Neural cell (in vitro differentiated cells): Measurements from ENCODE around the gene BTK.

ENCODE experiments used
- MXI1 ChIP-seq: fragments of 450-650 bp; conservative IDR thresholded peaks from 2 replicates; pipeline ENCODE4 v1.6.1; 2014; ENCODE audit warnings: antibody characterized with exemption, mild to moderate bottlenecking; ENCODE audit not compliant: poor library complexity, severe bottlenecking
- POLR2AphosphoS5 ChIP-seq: IDR thresholded peaks from 2 replicates; pipeline ENCODE4 v1.6.1; 2012
- TF ChIP-seq, protein P1 (sequence below): fragments of 450-650 bp; IDR thresholded peaks from 2 replicates; pipeline ENCODE4 v1.5.1; 2014; ENCODE audit warnings: antibody characterized with exemption, mild to moderate bottlenecking, moderate library complexity; ENCODE audit not compliant: poor library complexity, severe bottlenecking

GRCh38 chrX:101360390-101360789 is 25.6 kb downstream of the BTK start:
- TF ChIP-seq POLR2AphosphoS5 (no peak), MXI1 (no peak)
- TF ChIP-seq, protein P1, sequence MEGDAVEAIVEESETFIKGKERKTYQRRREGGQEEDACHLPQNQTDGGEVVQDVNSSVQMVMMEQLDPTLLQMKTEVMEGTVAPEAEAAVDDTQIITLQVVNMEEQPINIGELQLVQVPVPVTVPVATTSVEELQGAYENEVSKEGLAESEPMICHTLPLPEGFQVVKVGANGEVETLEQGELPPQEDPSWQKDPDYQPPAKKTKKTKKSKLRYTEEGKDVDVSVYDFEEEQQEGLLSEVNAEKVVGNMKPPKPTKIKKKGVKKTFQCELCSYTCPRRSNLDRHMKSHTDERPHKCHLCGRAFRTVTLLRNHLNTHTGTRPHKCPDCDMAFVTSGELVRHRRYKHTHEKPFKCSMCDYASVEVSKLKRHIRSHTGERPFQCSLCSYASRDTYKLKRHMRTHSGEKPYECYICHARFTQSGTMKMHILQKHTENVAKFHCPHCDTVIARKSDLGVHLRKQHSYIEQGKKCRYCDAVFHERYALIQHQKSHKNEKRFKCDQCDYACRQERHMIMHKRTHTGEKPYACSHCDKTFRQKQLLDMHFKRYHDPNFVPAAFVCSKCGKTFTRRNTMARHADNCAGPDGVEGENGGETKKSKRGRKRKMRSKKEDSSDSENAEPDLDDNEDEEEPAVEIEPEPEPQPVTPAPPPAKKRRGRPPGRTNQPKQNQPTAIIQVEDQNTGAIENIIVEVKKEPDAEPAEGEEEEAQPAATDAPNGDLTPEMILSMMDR, result no peak
